PC-9 (cell line): ENCODE measurements around the gene MICOS13. TPM values are rescaled to one million over a fixed set of nuclear protein-coding genes. Genes with fewer than 3 reads are reported as not detected.
A peak's percentile ranks its signal among the peaks of the same experiment; 100 is the strongest.

Source experiments
- BruUV-seq: library from RNA; stranded (reverse); fragments of 400-500 nt; replicated peaks from 2 replicates; lab custom pipeline; 2021; lab: Mats Ljungman, UMichigan
- CTCF ChIA-PET: fragments of 300-600 bp; sonication (Branson Sonifier 250); formaldehyde crosslinking; loops from one replicate; lab custom pipeline; 2022; ENCODE audit warnings: antibody characterized with exemption; lab: Charles Lee
- POLR2A ChIA-PET: fragments of 300-600 bp; sonication (Branson Sonifier 250); formaldehyde crosslinking; loops from one replicate; lab custom pipeline; 2022; ENCODE audit warnings: antibody characterized with exemption; ENCODE audit not compliant: unreplicated experiment; lab: Charles Lee
- DNase-seq, 2 experiments: peaks; one replicate each; pipeline versions ENCODE4 v3.0.0 to v3.0.0-alpha.2; 2015 to 2022; ENCODE audit warnings: mixed read lengths in 1 of 2
- H2AFZ ChIP-seq: fragments of 200-600 bp; sonication (generic); 2 replicates; pipeline ENCODE4 v1.8.1; 2017; ENCODE audit warnings: antibody characterized with exemption
- H3F3A ChIP-seq: fragments of 200-600 bp; sonication (generic); 2 replicates; pipeline ENCODE4 v1.8.1; 2017; ENCODE audit warnings: antibody characterized with exemption, mild to moderate bottlenecking, low read depth; ENCODE audit not compliant: insufficient read depth
- H3K27ac ChIP-seq: fragments of 200-600 bp; sonication (generic); 2 replicates; pipeline ENCODE4 v1.6.1; 2016; ENCODE audit warnings: mixed run types
- H3K27me3 ChIP-seq: fragments of 200-600 bp; sonication (generic); 2 replicates; pipeline ENCODE4 v1.6.1; 2016; ENCODE audit warnings: low read depth, mixed run types; ENCODE audit not compliant: insufficient read depth
- H3K36me3 ChIP-seq: fragments of 200-600 bp; sonication (generic); 2 replicates; pipeline ENCODE4 v1.6.1; 2016; ENCODE audit warnings: low read depth, mixed run types
- H3K4me1 ChIP-seq: fragments of 200-600 bp; sonication (generic); replicated peaks from 2 replicates; pipeline ENCODE4 v1.6.1; 2016; ENCODE audit warnings: mixed run types; ENCODE audit not compliant: insufficient read depth
- H3K4me2 ChIP-seq: fragments of 200-600 bp; sonication (generic); 2 replicates; pipeline ENCODE4 v1.6.1; 2017; ENCODE audit warnings: mixed run types
- H3K4me3 ChIP-seq: fragments of 200-600 bp; sonication (generic); 2 replicates; pipeline ENCODE4 v1.6.1; 2016; ENCODE audit warnings: mixed run types
- H3K79me2 ChIP-seq: fragments of 200-600 bp; sonication (generic); 2 replicates; pipeline ENCODE4 v1.6.1; 2017; ENCODE audit warnings: low read depth, mixed run types
- H3K9me2 ChIP-seq: fragments of 200-600 bp; sonication (generic); 2 replicates; pipeline ENCODE4 v1.8.1; 2017; ENCODE audit warnings: mild to moderate bottlenecking; ENCODE audit not compliant: insufficient read depth
- H3K9me3 ChIP-seq: fragments of 200-600 bp; sonication (generic); 2 replicates; pipeline ENCODE4 v1.8.1; 2016; ENCODE audit warnings: low read depth; ENCODE audit not compliant: insufficient read depth
- H4K20me1 ChIP-seq: fragments of 200-600 bp; sonication (generic); 2 replicates; pipeline ENCODE4 v1.8.1; 2017; ENCODE audit not compliant: insufficient read depth
- CTCF ChIP-seq: fragments of 200-600 bp; sonication (generic); conservative IDR thresholded peaks from 2 replicates; pipeline ENCODE4 v1.6.1; 2017; ENCODE audit warnings: mixed run types, antibody characterized with exemption, mild to moderate bottlenecking, moderate library complexity
- EZH2 ChIP-seq: fragments of 200-600 bp; sonication (generic); IDR thresholded peaks from 2 replicates; pipeline ENCODE4 v1.8.0; 2017; ENCODE audit warnings: antibody characterized with exemption, low read depth
- intact Hi-C: fragments of 100-400 bp; cut with micrococcal nuclease; formaldehyde crosslinking; loops from one replicate; pipeline ENCODE4 v1.10.0; 2022; ENCODE audit not compliant: unreplicated experiment
- total RNA-seq: library from RNA; stranded (reverse); gene quantifications from 2 replicates; pipeline ENCODE4 v1.2.3, GENCODE V29; 2021

Gene MICOS13
- total RNA-seq, 1 experiment from 2014 or later: 34.7 TPM

DNA sequence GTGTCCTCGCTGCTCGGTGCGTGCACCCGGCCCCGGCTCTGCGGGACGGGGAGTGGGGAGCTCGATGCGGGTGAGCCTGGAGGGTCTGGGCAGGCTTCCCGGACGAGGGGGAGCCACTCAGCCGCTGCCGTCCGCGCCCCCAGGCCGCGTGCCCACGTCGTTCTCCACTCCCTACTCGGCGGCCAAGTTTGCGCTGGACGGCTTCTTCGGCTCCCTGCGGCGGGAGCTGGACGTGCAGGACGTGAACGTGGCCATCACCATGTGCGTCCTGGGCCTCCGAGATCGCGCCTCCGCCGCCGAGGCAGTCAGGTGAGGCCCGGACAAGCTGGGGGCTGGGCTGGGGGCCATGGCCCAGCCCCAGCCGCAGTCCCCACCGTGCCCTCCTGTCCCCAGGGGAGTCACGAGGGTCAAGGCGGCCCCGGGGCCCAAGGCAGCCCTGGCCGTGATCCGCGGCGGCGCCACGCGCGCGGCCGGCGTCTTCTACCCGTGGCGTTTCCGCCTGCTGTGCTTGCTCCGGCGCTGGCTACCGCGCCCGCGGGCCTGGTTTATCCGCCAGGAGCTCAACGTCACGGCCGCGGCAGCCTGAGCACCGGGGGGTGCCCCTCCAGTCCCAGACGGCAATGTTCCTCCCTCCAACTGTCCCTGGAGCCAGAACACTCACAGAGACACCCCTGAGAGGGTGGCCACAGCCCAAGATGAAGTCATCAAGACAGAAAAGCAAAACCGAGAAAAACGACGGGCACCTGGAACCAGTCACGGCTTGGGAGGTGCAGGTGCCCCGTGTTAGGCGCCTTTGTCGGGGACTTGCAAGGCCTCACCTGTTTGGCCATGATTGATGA lies 7.3 kb upstream of the MICOS13 start:
- Histone ChIP-seq H3K4me3 (no peak overlapping the region; the same call in 1 of the 2 replicates), H3K36me3 (0 out of 2 replicates have a peak, but pooled peaks cover 9% of the 10 kb centered on the region), H2AFZ (no peak overlapping the region), H3K9me3 (no peaks in the 10 kb centered on the region), H4K20me1 (peaks cover 12% of the 10 kb centered on the region), H3K4me2 (peak overlapping the region; percentile 5; the same call in 1 of the 2 replicates), H3K9me2 (no peaks in the 10 kb centered on the region), H3K4me1 (no peaks in the 10 kb centered on the region), H3K27ac (no peak overlapping the region), H3K79me2 (peaks cover 25% of the 10 kb centered on the region), H3K27me3 (no peaks in the 10 kb centered on the region), H3F3A (peaks cover 16% of the 10 kb centered on the region)
- intact Hi-C loops: no loop called here
- TF ChIP-seq CTCF: no peak; the same call in 1 of the 2 replicates
- no peak for TF ChIP-seq EZH2
- POLR2A ChIA-PET: interaction anchor here (0.6 to 0.7 kb wide), 3 partner anchors 23 to 686 kb away, joined by 3 to 19 read pairs (median 10); no protein-coding TSS in a partner anchor
- CTCF ChIA-PET: interaction anchor here (0.6 to 1.4 kb wide), 7 partner anchors 65 to 635 kb away, joined by 3 to 14 read pairs (median 5); partner anchors contain the start of genes SAFB and SAFB2
- DNase-seq: no peak
- BruUV-seq: no TSS peak

DNA sequence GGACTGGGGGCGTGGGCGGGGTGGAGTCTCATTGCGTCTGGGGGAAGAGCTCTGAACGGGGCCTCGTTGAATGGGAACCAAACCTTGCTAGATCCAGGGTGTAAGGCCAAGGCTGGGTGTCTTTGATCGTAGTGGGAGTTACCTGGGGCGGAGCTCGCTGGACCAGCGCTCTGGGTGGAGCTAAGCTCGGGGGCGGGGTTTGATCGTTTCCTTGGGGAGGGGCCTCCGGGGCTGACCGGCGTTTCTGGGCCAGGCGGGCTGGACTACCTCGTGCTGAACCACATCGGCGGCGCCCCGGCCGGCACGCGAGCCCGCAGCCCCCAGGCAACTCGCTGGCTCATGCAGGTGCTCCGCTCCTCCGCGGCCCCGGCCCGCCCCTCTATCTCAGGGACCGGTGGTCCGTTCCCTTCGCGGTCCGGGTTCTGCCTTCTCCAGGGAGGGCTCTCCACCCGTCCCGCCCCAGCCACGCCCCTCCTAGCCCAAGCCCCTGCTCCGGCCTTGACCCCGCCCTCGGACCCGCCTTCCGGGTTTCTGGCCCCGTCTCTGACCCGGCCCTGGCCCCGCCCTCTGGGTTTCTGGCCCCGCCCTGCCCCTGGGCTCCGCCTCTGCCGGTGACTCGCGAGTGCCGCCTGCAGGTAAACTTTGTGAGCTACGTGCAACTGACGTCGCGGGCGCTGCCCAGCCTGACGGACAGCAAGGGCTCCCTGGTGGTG lies 6.5 kb upstream of the MICOS13 start:
- H3K79me2 ChIP-seq: peaks cover 17% of the 10 kb centered on the region
- H3K4me1 ChIP-seq: no peaks in the 10 kb centered on the region
- ChIA-PET CTCF (interaction anchor here (0.6 to 1.4 kb wide), 6 partner anchors 64 to 634 kb away, joined by 3 to 7 read pairs (median 4); partner anchors contain the start of genes SAFB and SAFB2), POLR2A (interaction anchor here (0.6 to 0.7 kb wide), 5 partner anchors 22 to 685 kb away, joined by 3 to 19 read pairs (median 3); no protein-coding TSS in a partner anchor)
- DNase-seq: peak; percentile 70 to 97
- BruUV-seq: no TSS peak
- no peaks in the 10 kb centered on the region for H3K9me2 ChIP-seq
- peak overlapping the region; percentile 74; the same call in 1 of the 2 replicates for H2AFZ ChIP-seq
- H3K4me2 ChIP-seq: peak overlapping the region; percentile 56
- H3K27me3 ChIP-seq: no peaks in the 10 kb centered on the region
- peaks cover 4% of the 10 kb centered on the region for H4K20me1 ChIP-seq
- no peaks in the 10 kb centered on the region for H3K9me3 ChIP-seq
- peak; percentile 71 for TF ChIP-seq CTCF
- no peak for TF ChIP-seq EZH2
- H3K4me3 ChIP-seq: peak overlapping the region; percentile 62
- H3K36me3 ChIP-seq: 0 out of 2 replicates have a peak, but pooled peaks cover 9% of the 10 kb centered on the region
- intact Hi-C loops: no loop called here
- no peak overlapping the region for H3K27ac ChIP-seq
- H3F3A ChIP-seq: peaks cover 11% of the 10 kb centered on the region

- CTCF ChIA-PET: interaction anchor here (1.4 kb wide), 1 partner anchor 63 kb away, joined by 7 read pairs; the partner anchor contains the start of genes SAFB and SAFB2
- Histone ChIP-seq H3K27me3 (no peaks in the 10 kb centered on the region), H4K20me1 (no peaks in the 10 kb centered on the region; the same call in 1 of the 2 replicates), H3F3A (peaks cover 11% of the 10 kb centered on the region; the same call in 1 of the 2 replicates), H3K79me2 (peaks cover 12% of the 10 kb centered on the region), H3K9me2 (no peaks in the 10 kb centered on the region), H3K4me1 (no peaks in the 10 kb centered on the region), H3K4me2 (peak overlapping the region; percentile 56), H2AFZ (no peak overlapping the region), H3K27ac (no peak overlapping the region), H3K4me3 (peak overlapping the region; percentile 62; the same call in 1 of the 2 replicates), H3K36me3 (0 out of 2 replicates have a peak, but pooled peaks cover 8% of the 10 kb centered on the region), H3K9me3 (no peaks in the 10 kb centered on the region)
- POLR2A ChIA-PET: interaction anchor here (0.7 kb wide), 1 partner anchor 38 kb away, joined by 3 read pairs; no protein-coding TSS in a partner anchor
- DNase-seq: no peak
- TSS peak; percentile 48 for BruUV-seq
- intact Hi-C loops: no loop called here
- TF ChIP-seq EZH2: no peak
- TF ChIP-seq CTCF: no peak
Measured at GRCh38 chr19:5686326-5686646, 6.0 kb upstream of the MICOS13 start.
